ENCODE measurements around the gene ABLIM2.

GRCh38 chr4:8078610-8079015, 80.0 kb downstream of the ABLIM2 start:
- no peak for TF ChIP-seq USF2 (IDR thresholded peaks at IDR 0.05; ENCODE audit: low read depth, low read length)
- no peak for TF ChIP-seq USF2 (CRISPR knock-in tag; IDR thresholded peaks at IDR 0.05; ENCODE audit: borderline replicate concordance)
- no peak for TF ChIP-seq NR2F1 (CRISPR knock-in tag; IDR thresholded peaks at IDR 0.05)
- no peak for TF ChIP-seq AFF4 (CRISPR knock-in tag; IDR thresholded peaks at IDR 0.05)
- no peak for TF ChIP-seq TCF7 (IDR thresholded peaks at IDR 0.05; ENCODE audit: low read depth)
- no peak for TF ChIP-seq PCBP2 (optimal IDR thresholded peaks at IDR 0.05; ENCODE audit: low read depth, low read length, poor library complexity, severe bottlenecking)
- TF ChIP-seq, protein P1, sequence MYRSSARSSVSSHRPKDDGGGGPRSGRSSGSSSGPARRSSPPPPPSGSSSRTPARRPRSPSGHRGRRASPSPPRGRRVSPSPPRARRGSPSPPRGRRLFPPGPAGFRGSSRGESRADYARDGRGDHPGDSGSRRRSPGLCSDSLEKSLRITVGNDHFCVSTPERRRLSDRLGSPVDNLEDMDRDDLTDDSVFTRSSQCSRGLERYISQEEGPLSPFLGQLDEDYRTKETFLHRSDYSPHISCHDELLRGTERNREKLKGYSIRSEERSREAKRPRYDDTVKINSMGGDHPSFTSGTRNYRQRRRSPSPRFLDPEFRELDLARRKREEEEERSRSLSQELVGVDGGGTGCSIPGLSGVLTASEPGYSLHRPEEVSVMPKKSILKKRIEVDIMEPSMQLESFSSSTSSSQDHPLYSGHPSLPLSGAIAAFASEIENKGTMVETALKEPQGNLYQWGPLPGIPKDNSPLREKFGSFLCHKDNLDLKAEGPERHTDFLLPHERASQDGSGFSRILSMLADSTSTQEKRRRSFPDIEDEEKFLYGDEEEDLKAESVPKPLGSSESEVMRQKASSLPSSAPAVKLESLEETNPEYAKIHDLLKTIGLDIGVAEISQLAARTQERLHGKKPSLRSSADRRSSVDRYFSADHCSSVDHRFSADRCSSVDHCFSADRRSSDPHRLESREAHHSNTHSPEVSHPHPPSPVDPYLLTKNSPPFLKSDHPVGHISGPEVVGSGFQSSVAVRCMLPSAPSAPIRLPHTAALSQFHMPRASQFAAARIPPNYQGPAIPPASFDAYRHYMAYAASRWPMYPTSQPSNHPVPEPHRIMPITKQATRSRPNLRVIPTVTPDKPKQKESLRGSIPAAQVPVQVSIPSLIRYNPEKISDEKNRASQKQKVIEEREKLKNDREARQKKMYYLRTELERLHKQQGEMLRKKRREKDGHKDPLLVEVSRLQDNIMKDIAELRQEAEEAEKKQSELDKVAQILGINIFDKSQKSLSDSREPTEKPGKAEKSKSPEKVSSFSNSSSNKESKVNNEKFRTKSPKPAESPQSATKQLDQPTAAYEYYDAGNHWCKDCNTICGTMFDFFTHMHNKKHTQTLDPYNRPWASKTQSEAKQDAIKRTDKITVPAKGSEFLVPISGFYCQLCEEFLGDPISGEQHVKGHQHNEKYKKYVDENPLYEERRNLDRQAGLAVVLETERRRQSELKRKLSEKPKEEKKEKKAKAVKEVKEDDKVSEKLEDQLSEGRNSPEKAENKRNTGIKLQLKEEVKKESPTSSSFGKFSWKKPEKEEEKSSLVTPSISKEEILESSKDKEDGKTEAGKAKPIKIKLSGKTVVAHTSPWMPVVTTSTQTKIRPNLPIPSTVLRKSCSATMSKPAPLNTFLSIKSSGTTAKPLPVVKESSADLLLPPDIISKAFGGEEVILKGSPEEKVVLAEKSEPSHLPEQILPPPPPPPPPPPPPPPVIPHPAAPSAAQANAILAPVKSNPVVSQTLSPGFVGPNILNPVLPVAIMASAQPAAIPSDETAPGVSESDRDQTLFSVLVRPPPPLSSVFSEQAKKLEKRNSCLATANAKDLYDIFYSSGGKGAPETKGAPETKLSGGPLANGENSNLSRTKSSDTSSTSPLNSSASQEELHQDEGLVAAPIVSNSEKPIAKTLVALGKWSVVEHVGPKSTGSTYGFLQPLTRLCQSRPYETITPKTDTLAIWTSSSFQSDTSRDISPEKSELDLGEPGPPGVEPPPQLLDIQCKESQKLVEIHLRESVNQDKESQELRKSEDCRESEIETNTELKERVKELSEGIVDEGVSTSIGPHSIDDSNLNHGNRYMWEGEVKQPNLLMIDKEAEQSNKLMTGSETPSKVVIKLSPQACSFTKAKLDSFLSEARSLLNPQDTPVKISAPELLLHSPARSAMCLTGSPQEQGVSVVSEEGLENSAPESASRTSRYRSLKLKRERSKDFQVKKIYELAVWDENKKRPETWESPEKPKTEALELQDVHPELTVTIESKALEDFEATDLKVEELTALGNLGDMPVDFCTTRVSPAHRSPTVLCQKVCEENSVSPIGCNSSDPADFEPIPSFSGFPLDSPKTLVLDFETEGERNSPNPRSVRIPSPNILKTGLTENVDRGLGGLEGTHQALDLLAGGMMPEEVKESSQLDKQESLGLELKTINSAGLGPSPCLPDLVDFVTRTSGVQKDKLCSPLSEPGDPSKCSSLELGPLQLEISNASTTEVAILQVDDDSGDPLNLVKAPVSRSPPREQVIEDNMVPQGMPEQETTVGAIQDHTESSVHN (CRISPR knock-in tag; IDR thresholded peaks at IDR 0.05) = no peak
- no peak for TF ChIP-seq GABPA (IDR thresholded peaks at IDR 0.05; ENCODE audit: low read depth, low read length)
- no peak for TF ChIP-seq GABPA (CRISPR knock-in tag; IDR thresholded peaks at IDR 0.05; ENCODE audit: low read depth)
- no peak for TF ChIP-seq TCF7L2 (IDR thresholded peaks at IDR 0.05; ENCODE audit: low read depth, low read length)
- no peak for TF ChIP-seq GABPB1 (CRISPR knock-in tag; IDR thresholded peaks at IDR 0.05)
- no peak for TF ChIP-seq ZNF777 (CRISPR knock-in tag; IDR thresholded peaks at IDR 0.05)
- TF ChIP-seq ZNF207 (IDR thresholded peaks at IDR 0.05; ENCODE audit: borderline replicate concordance) = no peak
- no peak for TF ChIP-seq PREB (CRISPR knock-in tag; IDR thresholded peaks at IDR 0.05)
- no peak for TF ChIP-seq NR3C1 (CRISPR knock-in tag; IDR thresholded peaks at IDR 0.05)
- TF ChIP-seq SETDB1 (CRISPR knock-in tag; IDR thresholded peaks at IDR 0.05; ENCODE audit: borderline replicate concordance) = no peak

All from HepG2 (cell line).